ENCODE measurements around the gene DUSP19.

The DUSP19 gene

GRCh38 chr2:183126635-183127034, 48.1 kb downstream of the DUSP19 start:
- DNase-seq = no peak

DNA sequence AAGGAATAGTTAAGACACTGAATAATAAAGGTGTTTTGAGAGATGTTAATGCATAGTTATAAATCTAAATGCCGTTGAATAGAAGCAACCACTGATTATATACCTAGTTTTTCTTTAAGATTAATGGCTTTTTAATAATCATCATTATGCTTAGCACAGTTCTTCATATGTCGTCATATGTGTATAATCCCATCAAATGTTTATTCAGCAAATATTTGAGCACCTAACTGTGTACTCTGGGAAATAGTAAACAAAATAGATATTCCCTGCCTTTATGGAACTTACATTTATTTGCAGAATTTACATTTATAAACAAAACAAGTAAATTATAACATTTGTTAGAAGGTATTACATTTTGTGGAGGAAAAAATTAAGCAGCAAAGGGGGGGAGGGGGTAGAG, 55.5 kb downstream of the DUSP19 start:
- DNase-seq = no peak

GRCh38 chr2:183148955-183149354, 70.4 kb downstream of the DUSP19 start:
- DNase-seq = no peak

DNA sequence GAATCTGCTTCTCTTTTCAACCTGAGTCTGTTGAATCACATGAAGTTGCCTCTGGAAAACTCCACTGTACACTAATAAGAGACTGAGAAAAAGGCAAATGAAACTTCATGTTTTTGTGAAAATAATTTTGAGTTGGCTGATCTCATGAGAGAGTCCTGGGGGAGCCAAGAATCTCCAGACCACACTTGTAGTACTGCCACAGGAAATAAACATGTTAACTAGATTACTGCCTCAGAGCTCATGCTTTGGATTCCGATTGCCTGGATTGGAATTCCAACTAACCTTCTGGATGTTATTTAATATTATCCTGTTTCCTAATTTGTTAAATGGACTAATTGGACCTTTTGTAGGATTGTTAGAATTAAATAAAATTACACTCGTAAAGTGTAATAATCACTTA, 70.9 kb downstream of the DUSP19 start:
- no peak for DNase-seq

All from NCI-H748 treated with DMSO at 0.1 percent for 48 hours (cell line).